Measurements from ENCODE around the gene ERC1.
"Not testable (repeated sequence)": the region's sequence is repeated elsewhere in the genome, so short reads cannot be mapped to it uniquely, and the experiment has no call there.

Gene ERC1

DNA sequence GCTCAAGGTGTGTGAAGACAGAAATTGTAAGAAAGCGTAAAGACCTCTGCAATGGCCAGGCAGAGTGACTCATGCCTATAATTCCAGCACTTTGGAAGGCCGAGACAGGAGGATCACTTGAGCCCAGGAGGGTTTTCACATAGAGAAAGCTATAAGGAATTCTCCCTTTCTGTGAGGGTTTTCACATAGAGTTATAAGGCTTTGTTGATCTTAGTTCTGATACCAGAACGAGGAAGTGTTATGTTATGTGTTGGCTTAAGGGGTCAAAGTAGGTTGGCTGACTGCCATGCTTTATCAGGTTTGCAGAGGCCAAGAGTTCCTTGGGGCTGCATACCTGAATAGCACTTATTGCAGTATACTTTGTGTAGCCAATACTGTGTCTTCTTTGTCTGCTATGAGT, 139.1 kb downstream of the ERC1 start:
- peak; percentile 8 for DNase-seq (ENCODE audit: low read depth)

- DNase-seq (ENCODE audit: low read depth): no peak
Measured at GRCh38 chr12:1130571-1130970, 139.5 kb downstream of the ERC1 start.

DNA sequence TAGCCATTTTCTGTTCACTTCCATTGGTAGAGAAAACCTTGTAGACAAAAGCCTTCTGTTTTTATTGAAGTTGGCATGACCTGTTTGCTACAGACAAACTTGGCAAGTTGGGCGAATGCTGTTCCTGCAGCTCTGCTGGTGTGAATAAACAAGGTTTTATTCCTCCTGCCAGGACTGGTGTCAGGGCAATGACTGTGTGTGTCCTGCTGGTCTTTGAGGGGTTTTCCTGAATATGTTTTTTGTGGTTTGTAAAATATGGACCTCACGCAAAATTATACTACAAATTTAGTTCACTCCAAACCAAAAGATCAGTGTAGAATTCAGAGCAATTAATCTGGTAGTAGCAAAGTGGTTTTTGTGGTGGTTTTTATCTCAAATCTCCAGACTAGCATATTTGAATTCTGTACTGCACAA, 140.8 kb downstream of the ERC1 start:
- DNase-seq (ENCODE audit: low read depth): no peak

GRCh38 chr12:1132311-1132710, 141.3 kb downstream of the ERC1 start:
- DNase-seq (ENCODE audit: low read depth): no peak

DNA sequence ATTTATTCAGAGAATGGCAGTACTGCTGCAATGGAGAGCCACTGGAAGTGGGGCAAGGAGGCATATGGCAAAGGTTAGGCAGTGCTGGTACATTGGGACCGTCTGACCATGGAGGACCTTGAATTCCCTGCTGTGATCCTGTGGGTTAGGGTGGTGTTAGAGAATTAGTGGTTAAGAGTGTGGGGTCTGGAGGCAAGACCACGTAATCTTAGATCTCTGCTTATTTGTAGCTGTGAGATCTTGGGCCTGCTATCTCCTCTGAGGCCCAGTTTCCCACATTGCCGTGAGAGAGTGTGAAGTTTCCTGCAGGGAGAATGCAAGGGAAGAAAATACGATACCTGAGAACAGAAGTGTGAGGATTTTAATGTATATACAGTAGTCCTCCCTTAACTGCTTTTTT, 147.7 kb downstream of the ERC1 start:
- no peak for DNase-seq (ENCODE audit: low read depth)

DNA sequence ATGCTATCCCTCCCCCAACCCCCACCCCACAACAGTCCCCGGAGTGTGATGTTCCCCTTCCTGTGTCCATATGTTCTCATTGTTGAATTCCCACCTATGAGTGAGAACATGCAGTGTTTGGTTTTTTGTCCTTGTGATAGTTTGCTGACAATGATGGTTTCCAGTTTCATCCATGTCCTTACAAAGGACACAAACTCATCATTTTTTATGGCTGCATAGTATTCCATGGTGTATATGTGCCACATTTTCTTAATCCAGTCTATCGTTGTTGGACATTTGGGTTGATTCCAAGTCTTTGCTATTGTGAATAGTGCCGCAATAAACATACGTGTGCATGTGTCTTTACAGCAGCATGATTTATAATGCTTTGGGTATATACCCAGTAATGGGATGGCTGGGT, 155.7 kb downstream of the ERC1 start:
- DNase-seq (ENCODE audit: low read depth): not testable (repeated sequence)

DNA sequence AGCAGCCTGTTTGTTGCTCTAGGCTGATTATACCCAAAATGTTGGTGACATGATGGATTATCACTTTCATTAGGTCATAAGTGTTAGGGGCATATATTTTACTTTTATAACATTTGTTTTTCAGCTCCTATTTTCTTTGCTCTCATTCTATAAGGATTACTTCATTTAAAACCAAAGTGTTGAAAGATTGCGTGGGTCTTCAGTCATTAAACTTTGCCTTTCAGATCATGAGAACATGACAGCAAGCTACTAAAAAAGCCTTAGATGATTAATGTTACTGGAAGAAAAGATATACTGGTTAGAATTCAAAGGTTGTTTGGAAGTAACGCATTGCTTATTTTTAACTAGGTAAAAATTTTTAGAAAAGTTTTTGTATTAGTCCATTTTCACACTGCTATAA, 156.8 kb downstream of the ERC1 start:
- no peak for DNase-seq (ENCODE audit: low read depth)

- DNase-seq (ENCODE audit: low read depth): no peak
Measured at GRCh38 chr12:1157046-1157445, 166.0 kb downstream of the ERC1 start.

DNA sequence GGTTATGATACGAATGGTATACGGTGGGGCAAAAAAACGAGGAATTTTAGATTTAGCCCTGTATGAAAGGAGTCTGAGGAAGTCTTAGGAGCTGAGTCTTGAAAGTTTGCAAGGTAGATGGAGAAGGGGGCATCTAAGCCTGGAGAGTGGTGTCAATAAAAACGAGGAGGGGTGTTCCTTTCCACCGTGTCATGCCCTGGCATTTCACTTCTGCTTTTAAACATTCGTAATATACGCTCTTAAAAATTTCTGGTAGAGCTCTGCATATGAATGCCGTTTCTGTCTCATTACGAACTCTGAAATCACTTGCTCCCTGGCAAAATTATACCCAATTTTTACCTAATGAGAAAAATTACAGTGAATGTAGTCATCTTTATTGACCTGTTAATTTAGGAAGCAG, 170.2 kb downstream of the ERC1 start:
- no peak for DNase-seq (ENCODE audit: low read depth)

DNA sequence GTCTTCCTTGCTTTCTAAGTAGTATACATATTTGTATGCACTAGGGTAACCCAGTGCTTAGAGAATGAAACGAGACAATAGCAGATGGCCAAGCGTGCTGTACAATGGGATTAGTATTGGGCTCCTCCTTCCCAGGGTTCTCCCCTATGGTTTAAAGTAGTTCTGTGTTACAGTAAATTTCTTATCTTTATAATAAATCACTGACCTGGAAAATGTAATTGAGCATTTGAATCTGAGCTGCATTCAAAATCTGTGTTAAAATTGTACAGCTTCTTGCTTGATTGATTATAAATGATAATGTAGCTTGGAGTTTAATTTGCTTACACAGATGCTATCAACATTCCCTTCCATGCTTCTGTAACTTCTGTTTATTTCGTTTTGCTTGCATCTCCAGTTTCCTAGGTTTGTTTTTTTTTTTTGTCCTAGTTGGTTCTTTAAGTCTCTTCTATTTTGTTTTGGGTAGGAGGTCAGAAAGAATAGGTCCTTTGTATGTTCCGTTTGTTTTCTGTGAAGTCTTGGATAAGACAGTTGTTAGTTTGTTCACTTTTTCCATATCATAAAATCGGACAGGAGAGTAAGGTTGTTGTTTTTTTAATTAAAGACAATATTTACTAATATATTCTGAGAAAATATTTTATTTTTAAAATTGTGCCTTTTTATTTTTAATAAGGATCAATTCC, 171.2 kb downstream of the ERC1 start:
- no peak for DNase-seq (ENCODE audit: low read depth)

GRCh38 chr12:1167784-1168183, 176.8 kb downstream of the ERC1 start:
- DNase-seq (ENCODE audit: low read depth): no peak

DNA sequence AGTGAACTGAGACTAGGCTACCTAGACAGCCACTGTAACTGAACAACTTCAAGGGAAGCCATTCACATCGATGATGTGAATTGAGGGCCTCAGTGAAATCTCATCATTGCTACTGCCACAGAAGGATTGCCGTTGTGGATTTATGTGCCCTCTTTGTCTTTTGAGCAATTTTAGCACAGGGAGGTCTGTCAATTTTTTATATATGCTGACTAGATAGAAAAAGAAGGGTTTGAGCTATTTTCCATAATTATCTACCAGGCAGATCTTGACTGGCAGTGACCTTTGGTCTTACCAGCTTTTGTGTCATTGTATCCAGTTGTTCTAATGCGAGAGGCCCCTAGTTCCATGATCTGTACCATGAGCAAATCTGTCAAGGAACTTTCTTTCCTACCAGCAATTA, 179.4 kb downstream of the ERC1 start:
- no peak for DNase-seq (ENCODE audit: low read depth)

DNA sequence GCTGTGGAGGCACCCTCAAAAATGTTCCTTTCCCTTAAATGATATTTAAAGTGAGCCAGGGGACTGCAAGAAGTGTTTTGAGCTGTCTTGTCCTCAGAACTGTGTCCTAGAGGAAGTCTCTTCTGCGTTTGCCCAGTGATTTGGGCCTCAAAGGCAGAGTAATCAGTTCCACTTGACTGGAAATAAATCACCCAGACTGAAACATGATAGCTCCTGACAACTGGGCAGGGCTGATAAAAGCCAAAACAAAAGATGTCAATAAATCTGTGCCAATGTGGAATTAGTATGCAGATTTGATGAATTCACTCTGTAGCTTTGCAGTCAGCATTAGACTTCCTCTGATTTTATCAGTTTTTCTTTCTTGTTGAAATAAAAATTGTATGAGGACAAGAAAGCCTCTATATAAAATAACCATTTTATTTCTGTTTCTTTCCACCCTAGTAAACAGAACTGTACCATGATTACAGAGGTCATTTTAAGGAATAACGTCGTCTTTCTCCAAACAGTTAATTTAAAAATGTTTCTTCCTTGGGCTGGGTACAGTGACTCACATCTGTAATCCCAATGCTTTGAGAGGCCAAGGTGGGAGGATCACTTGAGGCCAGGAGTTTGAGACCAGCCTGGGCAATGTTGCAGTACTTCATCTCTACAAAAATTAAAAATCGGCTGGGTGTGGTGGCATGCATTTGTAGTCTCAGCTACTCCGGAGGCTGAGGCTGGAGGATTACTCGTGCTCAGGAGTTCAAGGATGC, 180.8 kb downstream of the ERC1 start:
- peak; percentile 8 for DNase-seq (ENCODE audit: low read depth)

GRCh38 chr12:1173781-1174617, 183.0 kb downstream of the ERC1 start:
- DNase-seq (ENCODE audit: low read depth): no peak

DNA sequence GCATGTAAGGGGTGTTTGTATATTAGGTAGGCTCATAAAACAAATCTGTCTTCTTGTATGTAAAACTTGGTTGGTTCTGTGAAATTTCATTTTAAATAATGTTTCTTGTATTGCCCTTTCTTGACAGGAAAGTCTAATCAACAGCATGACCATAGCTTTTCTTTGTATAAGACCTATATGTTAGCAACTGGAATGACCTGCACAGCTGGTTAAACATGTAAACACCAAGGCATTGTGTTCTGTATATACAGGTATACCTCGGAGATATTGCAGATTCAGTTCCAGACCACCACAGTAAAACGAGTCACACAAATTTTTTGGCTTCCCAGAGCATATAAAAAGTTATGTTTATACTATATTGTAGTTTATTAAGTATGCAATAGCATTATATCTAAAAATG, 183.6 kb downstream of the ERC1 start:
- no peak for DNase-seq (ENCODE audit: low read depth)

GRCh38 chr12:1176191-1176590, 185.2 kb downstream of the ERC1 start:
- DNase-seq (ENCODE audit: low read depth): no peak

DNA sequence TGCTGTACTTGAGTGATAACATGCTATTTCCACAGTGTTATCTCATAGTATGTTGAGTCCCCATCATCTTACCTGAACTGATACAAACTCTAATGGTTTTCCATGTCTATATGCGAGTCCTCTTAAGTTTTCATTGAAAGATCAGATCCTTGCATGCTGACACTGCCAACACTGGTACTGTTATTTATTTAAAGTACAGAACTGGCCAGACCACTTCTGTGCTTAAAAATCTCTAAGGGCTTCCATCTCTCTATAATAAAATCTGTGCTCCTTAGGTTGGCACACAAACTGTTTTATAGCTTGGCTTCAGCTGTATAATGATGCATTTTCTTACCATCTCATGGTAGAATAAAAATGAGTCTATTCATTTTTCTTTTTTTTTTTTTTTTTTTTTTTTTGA, 188.1 kb downstream of the ERC1 start:
- DNase-seq (ENCODE audit: low read depth): no peak

DNA sequence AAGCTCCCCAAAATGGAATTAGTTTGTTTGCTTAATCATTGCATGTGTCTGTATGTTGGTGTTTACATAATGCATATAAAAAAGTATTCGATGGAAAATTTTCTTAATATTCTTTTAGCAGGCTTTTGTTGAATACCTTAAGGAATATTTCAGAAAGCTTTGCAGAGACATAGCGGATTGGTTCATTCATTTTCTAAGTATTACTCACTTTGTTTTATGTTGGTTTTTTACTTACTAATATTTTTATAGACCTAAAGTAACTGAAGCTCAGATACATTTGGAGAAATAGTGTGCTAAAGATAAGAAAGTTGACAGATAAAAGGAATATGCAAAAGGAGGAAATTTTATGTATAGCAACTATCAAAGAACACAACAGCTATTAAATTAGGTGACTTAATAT, 191.0 kb downstream of the ERC1 start:
- no peak for DNase-seq (ENCODE audit: low read depth)

GRCh38 chr12:1184402-1184801, 193.4 kb downstream of the ERC1 start:
- peak; percentile 41 for DNase-seq (ENCODE audit: low read depth)

DNA sequence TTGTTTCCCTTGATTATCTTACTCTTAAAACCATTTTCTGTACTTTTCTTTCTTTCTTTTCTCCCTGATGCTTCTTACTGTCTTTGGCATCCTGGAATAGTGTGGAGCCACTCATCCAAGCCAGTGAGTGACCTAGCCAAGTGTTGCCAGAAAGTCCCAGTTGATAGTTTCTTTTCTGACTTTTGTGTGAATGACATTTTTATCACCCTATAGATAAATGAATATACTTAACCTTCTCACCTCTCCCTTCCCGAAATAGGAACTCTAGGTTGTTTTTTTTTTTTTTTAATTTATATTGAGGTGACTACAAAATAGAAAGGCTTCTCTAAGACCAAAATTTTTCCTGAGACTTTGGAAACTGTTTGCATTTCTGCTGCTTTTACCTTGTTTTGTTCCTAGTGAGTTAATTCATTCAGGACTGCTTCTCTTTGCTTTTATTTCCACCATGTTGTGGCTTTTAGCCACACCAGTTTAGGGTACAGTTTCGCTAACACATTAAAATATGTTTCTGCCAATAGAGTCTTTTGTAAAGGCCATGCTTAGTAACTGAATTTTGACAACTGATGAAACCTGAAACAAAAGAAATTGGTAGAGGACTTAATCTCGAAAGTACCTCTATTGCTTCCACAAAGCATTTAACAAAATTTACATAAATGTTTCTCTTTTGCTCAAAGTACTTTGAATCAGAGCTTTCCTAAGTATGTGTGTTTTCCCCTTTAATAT, 194.6 kb downstream of the ERC1 start:
- DNase-seq (ENCODE audit: low read depth): no peak

GRCh38 chr12:1186298-1186697, 195.3 kb downstream of the ERC1 start:
- no peak for DNase-seq (ENCODE audit: low read depth)

DNA sequence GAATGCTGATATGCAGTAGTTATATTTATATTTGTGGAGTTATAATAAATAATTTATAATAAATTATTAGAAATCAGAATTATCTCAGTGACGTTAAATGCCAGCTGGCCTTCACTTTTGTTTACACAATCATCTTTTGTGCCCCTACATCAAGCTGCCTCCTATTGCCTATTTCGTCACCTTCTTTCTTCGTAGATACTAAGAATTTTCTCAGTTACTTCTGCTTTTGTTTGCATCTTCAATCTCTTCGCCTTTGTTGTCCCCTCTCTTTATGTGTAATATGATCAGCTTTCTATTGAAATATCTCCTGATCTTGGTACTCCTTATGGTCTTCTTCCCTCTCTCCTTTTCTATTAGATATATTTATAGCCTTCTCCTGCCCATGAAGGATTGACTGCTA, 197.0 kb downstream of the ERC1 start:
- no peak for DNase-seq (ENCODE audit: low read depth)
